ENCODE data around the gene LY6G6C. TPM values are rescaled to one million over a fixed set of nuclear protein-coding genes. Genes with fewer than 3 reads are reported as not detected.

The LY6G6C gene
- total RNA-seq, 1 experiment from 2014 or later = 0.22 TPM

DNA sequence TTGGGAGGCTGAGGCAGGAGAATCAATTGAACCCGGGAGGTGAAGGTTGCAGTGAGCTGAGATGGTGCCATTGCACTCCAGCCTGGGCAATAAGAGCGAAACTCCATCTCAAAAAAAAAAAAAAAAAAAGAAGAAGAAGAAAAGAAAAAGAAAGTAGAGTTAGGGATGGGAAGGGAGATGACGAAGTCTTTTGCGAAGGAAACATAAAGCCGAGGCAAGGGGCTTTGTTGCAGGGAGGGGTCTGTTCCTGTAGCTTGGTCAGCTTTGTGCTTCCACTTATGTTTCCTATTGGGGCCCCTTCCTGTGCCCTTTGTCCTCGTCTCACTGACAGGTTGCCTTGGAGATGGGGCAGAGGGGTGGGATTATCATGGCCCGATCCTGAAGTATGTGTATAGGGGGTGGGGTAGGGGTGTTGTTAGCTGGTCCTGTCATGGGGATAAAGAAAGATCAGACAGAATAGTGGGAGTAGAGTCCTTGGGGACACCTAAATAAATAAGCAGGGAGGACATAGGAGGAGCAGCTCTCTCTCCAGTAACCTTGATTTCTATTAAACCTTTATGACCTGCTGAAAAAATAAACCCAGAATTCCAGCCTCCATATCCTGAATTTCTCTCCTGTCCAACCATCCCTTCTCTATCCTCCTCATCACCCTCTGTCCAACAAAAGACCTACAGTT, 15.9 kb upstream of the LY6G6C start:
- CTCF ChIA-PET = interaction anchor here (0.6 to 1.2 kb wide), 4 partner anchors 23 to 94 kb away, joined by 3 to 6 read pairs (median 4); no protein-coding TSS in a partner anchor
- Histone ChIP-seq H3K4me3 (ENCODE audit: low read length) (peak overlapping the region; percentile 40; the same call in 1 of the 2 replicates), H3K9ac (ENCODE audit: low read length) (peak overlapping the region; percentile 34), H3F3A (ENCODE audit: low read length, unreplicated experiment) (no peaks in the 10 kb centered on the region), H4K20me1 (ENCODE audit: low read length) (peaks cover 13% of the 10 kb centered on the region), H3K4me1 (ENCODE audit: insufficient read depth, low read length) (peaks cover 54% of the 10 kb centered on the region), H3K9me2 (replicated peaks; ENCODE audit: low read length) (no peaks in the 10 kb centered on the region), H3K36me3 (ENCODE audit: low read depth, low read length) (peaks cover 23% of the 10 kb centered on the region), H3K79me2 (ENCODE audit: low read length) (peaks cover 53% of the 10 kb centered on the region), H3K27ac (ENCODE audit: low read length) (peak overlapping the region; percentile 87), H3K4me2 (ENCODE audit: low read length) (peak overlapping the region; percentile 85), H3K9me3 (ENCODE audit: low read length) (no peaks in the 10 kb centered on the region), H2AFZ (ENCODE audit: low read length) (peak overlapping the region; percentile 44), H3K27me3 (ENCODE audit: low read length) (no peaks in the 10 kb centered on the region)
- intact Hi-C loops (cut with micrococcal nuclease) = loop anchor here (5.0 kb wide), 2 partner anchors 80 to 95 kb away; partner anchors contain the start of genes HSPA1A and HSPA1L
- ATAC-seq (no peak), DNase-seq (no peak)
- POLR2A ChIA-PET (ENCODE audit: unreplicated experiment) = interaction anchor here (0.7 to 1.0 kb wide), 2 partner anchors 10 to 36 kb away, joined by 3 to 4 read pairs; no protein-coding TSS in a partner anchor
- BruUV-seq (replicated peaks) = no TSS peak
- TF ChIP-seq, protein P1, sequence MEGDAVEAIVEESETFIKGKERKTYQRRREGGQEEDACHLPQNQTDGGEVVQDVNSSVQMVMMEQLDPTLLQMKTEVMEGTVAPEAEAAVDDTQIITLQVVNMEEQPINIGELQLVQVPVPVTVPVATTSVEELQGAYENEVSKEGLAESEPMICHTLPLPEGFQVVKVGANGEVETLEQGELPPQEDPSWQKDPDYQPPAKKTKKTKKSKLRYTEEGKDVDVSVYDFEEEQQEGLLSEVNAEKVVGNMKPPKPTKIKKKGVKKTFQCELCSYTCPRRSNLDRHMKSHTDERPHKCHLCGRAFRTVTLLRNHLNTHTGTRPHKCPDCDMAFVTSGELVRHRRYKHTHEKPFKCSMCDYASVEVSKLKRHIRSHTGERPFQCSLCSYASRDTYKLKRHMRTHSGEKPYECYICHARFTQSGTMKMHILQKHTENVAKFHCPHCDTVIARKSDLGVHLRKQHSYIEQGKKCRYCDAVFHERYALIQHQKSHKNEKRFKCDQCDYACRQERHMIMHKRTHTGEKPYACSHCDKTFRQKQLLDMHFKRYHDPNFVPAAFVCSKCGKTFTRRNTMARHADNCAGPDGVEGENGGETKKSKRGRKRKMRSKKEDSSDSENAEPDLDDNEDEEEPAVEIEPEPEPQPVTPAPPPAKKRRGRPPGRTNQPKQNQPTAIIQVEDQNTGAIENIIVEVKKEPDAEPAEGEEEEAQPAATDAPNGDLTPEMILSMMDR (conservative IDR thresholded peaks at IDR 0.05; ENCODE audit: low read depth, low read length) = no peak

DNA sequence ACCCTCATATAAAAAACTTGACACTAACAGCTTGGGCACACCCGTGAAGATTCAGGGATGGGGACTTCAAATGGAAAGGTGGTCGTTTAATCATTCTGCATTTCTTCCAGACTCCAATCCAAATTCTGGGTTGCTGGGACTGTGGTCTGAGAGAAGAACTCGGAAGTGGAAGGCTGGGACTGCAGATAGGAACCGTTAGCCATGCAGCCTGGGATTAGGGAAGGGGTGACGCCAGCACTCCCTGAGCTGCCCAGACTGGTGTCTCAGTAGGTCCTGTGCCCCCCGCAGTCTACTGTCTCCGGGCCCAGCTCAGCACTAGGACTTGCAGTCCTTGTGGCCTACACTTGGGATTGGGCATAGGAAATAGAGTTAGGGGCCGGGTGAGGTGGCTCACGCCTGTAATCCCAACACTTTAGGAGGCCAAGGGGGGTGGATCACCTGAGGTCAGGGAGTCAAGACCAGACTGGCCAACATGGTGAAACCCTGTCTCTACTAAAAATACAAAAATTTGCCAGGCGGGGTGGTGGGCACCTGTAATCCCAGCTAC, 15.3 kb upstream of the LY6G6C start:
- peaks cover 13% of the 10 kb centered on the region for H4K20me1 ChIP-seq (ENCODE audit: low read length)
- peak overlapping the region; percentile 87 for H3K27ac ChIP-seq (ENCODE audit: low read length)
- peaks cover 54% of the 10 kb centered on the region for H3K4me1 ChIP-seq (ENCODE audit: insufficient read depth, low read length)
- peak overlapping the region; percentile 91 for H3K9ac ChIP-seq (ENCODE audit: low read length)
- no peaks in the 10 kb centered on the region for H3K9me2 ChIP-seq (replicated peaks; ENCODE audit: low read length)
- BruUV-seq (replicated peaks) = no TSS peak
- POLR2A ChIA-PET (ENCODE audit: unreplicated experiment) = no interaction called here
- H3K4me2 ChIP-seq (ENCODE audit: low read length) = peak overlapping the region; percentile 85
- peak overlapping the region; percentile 85 for H3K4me3 ChIP-seq (ENCODE audit: low read length)
- peaks cover 28% of the 10 kb centered on the region for H3K36me3 ChIP-seq (ENCODE audit: low read depth, low read length)
- no peak for DNase-seq
- CTCF ChIA-PET = no interaction called here
- ATAC-seq = no peak
- TF ChIP-seq, protein P1 (conservative IDR thresholded peaks at IDR 0.05; ENCODE audit: low read depth, low read length) = no peak
- TF ChIP-seq EZH2 (IDR thresholded peaks at IDR 0.05; ENCODE audit: low read length, unreplicated experiment) (no peak), EZH2phosphoT487 (IDR thresholded peaks at IDR 0.05; ENCODE audit: borderline replicate concordance, low read length) (no peak)
- peaks cover 53% of the 10 kb centered on the region for H3K79me2 ChIP-seq (ENCODE audit: low read length)
- no peaks in the 10 kb centered on the region for H3K9me3 ChIP-seq (ENCODE audit: low read length)
- intact Hi-C loops (cut with micrococcal nuclease) = loop anchor here (5.0 kb wide), 2 partner anchors 80 to 95 kb away; partner anchors contain the start of genes HSPA1A and HSPA1L
- H3K27me3 ChIP-seq (ENCODE audit: low read length) = no peaks in the 10 kb centered on the region
- H2AFZ ChIP-seq (ENCODE audit: low read length) = peak overlapping the region; percentile 63
- no peaks in the 10 kb centered on the region for H3F3A ChIP-seq (ENCODE audit: low read length, unreplicated experiment)

All from PC-3 (cell line).